HG03097 (cell line): ENCODE measurements around the gene WDR33.
"Not testable (repeated sequence)": the region's sequence is repeated elsewhere in the genome, so short reads cannot be mapped to it uniquely, and the experiment has no call there.

Experiments used
- ATAC-seq: cut with Tn5 transposase; IDR thresholded peaks from one replicate; pipeline ENCODE4 v1.9.1; 2021; ENCODE audit not compliant: unreplicated experiment, low FRiP score

Gene WDR33

DNA sequence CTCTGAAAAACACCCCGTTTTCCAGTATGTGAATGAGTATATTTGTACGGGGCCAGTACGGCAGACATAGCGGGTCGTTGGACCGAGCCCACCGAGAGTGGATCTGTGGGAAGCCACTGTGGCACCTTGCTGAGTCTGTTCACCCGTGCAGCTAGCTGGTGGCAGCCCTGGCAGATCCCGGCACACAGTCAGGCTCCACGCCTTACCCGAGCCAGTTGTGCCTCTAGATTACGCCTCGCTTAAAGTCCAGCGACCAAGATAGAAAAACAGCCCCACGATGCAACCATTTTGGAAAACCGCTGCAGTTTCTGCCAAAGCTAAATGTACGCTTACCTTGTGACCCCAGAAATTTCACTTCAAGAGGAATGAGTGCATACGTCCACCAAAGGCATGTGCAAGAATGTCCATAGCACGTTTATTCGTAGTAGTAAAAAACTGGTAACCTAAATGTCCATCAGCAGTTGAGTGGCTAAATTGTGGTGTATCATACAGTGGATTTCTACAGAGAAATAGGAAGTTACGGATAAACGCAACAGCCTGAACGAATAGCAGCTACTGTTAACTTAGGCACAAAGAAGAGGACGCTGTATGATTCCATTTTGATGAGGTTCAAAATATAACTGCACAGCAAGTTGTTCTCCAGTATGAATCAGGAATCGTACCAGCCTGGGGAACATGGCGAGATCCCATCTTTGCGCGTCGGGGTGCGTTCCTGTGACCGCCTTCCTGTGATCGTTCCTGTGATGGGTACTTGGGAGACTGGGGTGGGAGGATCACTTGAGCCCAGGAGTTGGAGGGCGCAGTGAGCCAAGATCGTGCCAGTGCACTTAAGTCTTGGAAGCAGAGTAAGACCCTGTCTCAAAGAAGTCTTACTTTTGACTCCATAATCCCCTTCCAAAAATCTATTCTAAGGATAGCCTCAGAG, 688 bp upstream of the WDR33 start:
- peak; percentile 36 for ATAC-seq

- ATAC-seq, result no peak
These were observed 784 bp downstream of the WDR33 start for GRCh38 chr2:127810156-127810618.

GRCh38 chr2:127807678-127808353, 3.2 kb downstream of the WDR33 start:
- ATAC-seq, result no peak

GRCh38 chr2:127806860-127807259, 4.1 kb downstream of the WDR33 start:
- not testable (repeated sequence) for ATAC-seq

- ATAC-seq, result no peak
These were observed 5.5 kb downstream of the WDR33 start for GRCh38 chr2:127805491-127805890.

DNA sequence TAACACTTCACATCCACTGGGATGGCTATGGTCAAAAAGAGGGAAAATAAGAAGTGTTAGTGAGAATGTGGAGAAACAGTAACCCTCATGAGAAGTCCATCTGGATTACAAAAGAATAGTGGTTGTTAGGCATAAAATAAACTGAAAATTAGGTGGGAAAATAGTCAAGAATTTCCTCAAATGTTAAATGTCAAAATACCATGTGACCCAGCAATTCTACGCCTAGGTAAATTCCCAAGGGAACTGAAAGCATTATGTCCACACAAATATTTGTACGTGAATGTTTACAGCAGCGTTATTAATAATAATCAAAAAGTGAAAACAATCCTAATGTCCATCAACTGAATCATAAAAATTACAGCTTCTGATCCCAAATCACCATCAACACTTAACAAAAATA, 11.0 kb downstream of the WDR33 start:
- no peak for ATAC-seq

- no peak for ATAC-seq
These were observed 14.6 kb downstream of the WDR33 start for GRCh38 chr2:127796389-127796788.

DNA sequence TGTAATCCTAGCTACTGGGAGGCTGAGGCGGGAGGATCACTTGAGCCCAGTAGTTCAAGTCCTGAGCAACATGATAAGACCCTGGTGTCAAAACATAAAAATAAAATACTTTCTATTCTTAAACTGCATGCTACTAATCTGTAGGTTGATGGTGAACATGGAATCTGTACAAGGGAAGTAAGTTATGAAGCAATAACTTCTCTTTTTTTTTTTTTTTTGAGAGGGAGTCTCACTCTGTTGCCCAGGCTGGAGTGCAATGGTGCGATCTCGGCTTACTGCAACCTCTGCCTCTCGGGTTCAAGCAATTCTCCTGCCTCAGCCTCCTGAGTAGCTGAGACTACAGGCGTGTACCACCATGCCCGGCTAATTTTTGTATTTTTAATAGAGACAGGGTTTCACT, 16.1 kb downstream of the WDR33 start:
- not testable (repeated sequence) for ATAC-seq

GRCh38 chr2:127792805-127793204, 18.2 kb downstream of the WDR33 start:
- ATAC-seq, result no peak

GRCh38 chr2:127790694-127791529, 20.1 kb downstream of the WDR33 start:
- no peak for ATAC-seq

DNA sequence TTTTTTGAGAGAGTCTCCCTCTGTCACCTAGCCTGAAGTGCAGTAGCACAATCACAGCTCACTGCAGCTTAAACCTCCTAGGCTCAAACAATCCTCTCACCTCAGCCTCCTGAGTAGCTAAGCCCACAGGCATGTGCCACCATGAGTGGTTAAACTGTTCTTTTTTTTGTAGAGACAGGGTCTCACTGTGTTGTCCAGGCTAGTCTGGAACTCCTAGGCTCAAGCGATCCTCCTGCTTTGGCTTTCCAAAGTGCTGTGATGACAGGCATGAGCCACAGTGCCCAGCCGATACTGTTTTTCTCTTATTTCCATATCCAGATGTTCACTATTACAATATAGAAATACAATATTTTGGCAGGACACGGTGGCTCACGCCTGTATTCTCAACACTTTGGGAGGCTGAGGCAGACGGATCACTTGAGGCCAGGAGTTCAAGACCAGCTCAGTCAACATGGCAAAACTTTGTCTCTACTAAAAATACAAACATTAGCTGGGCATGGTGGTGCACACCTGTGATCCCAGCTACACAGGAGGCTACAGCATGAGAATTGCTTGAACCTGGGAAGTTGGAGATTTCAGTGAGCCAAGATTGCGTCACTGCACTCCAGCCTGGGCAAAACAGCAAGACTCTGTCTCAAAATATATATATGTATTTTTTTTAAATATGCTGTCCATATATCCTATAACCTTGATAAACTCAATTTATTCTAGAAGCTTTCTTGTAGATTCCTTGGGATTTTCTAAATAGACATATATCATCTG, 24.7 kb downstream of the WDR33 start:
- no peak for ATAC-seq

GRCh38 chr2:127784965-127785518, 25.9 kb downstream of the WDR33 start:
- ATAC-seq, result no peak

DNA sequence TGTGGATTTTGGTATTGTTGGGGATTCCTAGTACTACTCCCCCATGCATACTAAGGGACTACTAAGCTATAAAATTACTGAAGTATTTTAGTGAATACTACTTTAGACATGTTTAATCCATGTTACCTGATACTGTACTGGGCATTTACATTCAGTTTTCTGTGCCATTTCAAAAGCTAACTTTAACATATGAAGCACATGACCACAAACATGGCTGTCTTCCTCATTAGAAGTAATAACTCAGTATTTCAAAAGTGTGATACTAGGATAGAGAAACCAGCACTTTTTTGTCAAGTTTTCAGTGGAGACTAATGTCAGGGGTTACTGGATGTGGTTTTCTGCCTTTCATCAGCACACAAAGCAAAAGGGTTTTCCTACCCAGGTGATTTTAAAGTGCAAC, 27.9 kb downstream of the WDR33 start:
- ATAC-seq, result no peak

- no peak for ATAC-seq
These were observed 32.1 kb downstream of the WDR33 start for GRCh38 chr2:127778850-127779249.

DNA sequence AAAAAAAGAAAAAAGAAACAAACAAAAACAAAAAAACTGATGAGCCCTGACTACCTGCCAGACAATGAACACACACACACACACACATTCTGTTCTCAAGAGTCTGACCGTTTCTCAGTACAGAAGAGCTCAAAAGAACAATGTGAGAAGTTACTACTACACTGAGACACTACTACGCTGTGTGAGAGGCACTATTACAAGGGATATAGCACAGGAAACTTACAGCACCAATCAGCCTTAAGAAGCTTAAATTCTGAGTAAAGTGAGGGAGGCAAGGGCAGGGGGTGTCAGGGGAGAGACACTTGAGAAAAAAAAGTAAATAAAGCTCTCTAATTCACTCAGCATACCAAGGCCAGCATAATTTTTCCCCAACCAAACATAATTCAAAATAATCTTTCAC, 32.5 kb downstream of the WDR33 start:
- ATAC-seq, result no peak

- ATAC-seq, result no peak
These were observed 34.7 kb downstream of the WDR33 start for GRCh38 chr2:127776122-127776780.

DNA sequence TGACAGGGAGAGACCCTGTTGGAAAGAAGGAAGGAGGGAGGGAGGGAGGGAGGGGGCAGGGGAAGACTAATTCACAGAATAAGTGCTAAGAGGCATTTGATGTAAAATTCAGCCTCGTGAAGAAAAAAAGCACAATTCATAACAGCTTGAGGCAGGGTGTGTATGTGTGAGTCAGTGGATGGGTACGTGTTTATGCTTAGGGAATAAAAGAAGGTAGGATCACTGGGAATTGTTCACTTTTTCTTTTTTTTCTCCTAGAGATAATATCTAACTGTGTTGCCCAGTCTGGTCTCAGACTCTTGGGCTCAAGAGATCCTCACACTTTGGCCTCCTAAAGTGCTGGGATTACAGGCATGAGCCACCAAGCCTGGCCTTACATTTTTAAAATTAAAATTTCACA, 39.2 kb downstream of the WDR33 start:
- ATAC-seq, result no peak

DNA sequence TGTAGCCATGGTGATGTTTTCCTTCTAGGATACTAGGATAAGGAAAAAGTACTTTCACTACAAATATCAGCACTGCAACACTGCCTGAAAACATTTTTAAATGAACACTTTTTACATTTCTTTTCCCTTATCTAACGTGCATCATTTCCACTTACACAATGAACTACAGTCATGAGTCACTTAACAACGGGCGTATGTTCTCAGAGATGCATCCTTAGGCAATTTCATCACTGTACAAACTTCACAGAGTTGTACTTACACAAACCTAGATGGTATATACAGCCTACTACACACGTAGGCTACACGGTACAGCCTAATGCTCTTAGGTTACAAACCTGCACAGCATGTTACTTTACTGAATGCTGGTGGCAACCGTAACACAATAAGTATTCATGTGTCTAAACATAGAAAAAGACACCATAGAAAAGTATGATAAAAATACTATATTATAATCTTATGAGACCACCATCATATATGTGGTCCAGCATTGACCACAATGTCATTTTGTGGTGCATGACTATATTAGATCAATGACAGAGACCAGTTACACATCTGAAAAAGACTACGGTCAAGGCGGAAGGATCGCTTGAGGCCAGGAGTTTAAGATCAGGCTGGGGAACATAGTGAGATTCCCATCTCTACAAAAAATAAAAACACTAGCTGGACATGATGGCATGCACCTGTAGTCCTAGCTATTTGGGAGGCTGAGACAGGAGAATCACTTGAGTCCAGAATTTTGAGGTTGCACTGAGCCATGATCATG, 39.8 kb downstream of the WDR33 start:
- no peak for ATAC-seq

DNA sequence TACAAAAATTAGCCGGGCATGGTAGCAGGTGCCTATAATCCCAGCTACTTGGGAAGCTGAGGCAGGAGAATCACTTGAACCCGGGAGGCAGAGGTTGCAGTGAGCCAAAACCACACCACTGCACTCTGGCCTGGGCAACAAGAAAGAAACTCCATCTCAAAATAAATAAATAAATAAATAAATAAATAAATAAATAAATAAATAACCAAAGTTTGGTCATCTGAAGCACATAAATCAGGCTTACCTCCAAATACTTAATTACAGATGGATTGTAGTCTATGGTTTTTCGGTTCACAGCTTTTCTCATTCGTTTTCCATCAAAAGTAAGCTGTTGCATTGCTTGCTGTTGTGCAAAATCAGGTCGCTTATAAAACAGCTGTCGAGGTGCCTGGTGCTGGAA, 40.4 kb downstream of the WDR33 start:
- not testable (repeated sequence) for ATAC-seq
